H9 (cell line): ENCODE measurements around the gene PCDH17. TPM values are rescaled to one million over a fixed set of nuclear protein-coding genes. Genes with fewer than 3 reads are reported as not detected.

Source experiments
- DNase-seq: peaks from one replicate; pipeline ENCODE4 v3.0.0-alpha.2; 2017
- H2AFZ ChIP-seq: one replicate; pipeline ENCODE4 v1.6.1; 2013; ENCODE audit warnings: mild to moderate bottlenecking, low read length, control low read depth, moderate library complexity
- H2AK5ac ChIP-seq: 2 replicates; pipeline ENCODE4 v1.6.1; 2013; ENCODE audit warnings: low read length, control low read depth, mixed read lengths; ENCODE audit not compliant: insufficient read length
- H2BK120ac ChIP-seq: one replicate; pipeline ENCODE4 v1.6.1; 2013; ENCODE audit warnings: low read depth, mild to moderate bottlenecking, low read length, control low read depth, inconsistent platforms; ENCODE audit not compliant: poor library complexity, severe bottlenecking
- H2BK12ac ChIP-seq: 2 replicates; pipeline ENCODE4 v1.6.1; 2013; ENCODE audit warnings: low read length, control low read depth, mixed read lengths, low read depth; ENCODE audit not compliant: insufficient read length
- H2BK15ac ChIP-seq: 2 replicates; pipeline ENCODE4 v1.6.1; 2013; ENCODE audit warnings: low read depth, low read length, control low read depth
- H2BK20ac ChIP-seq: one replicate; pipeline ENCODE4 v1.6.1; 2013; ENCODE audit warnings: low read depth, mild to moderate bottlenecking, low read length, control low read depth, inconsistent platforms; ENCODE audit not compliant: poor library complexity, severe bottlenecking
- H2BK5ac ChIP-seq: 2 replicates; pipeline ENCODE4 v1.6.1; 2013; ENCODE audit warnings: low read length, control low read depth, mixed read lengths; ENCODE audit not compliant: insufficient read length
- H3K14ac ChIP-seq: 2 replicates; pipeline ENCODE4 v1.6.1; 2013; ENCODE audit warnings: low read length, control low read depth; ENCODE audit not compliant: insufficient read depth
- H3K18ac ChIP-seq: 2 replicates; pipeline ENCODE4 v1.6.1; 2013; ENCODE audit warnings: low read depth, mild to moderate bottlenecking, mixed read lengths, low read length, control low read depth; ENCODE audit not compliant: insufficient read length
- H3K23ac ChIP-seq: 2 replicates; pipeline ENCODE4 v1.6.1; 2013; ENCODE audit warnings: low read length, control low read depth, mixed read lengths, low read depth; ENCODE audit not compliant: insufficient read length
- H3K23me2 ChIP-seq: 2 replicates; pipeline ENCODE4 v1.6.1; 2013; ENCODE audit warnings: low read depth, mild to moderate bottlenecking, mixed read lengths, low read length, control low read depth; ENCODE audit not compliant: insufficient read length, poor library complexity, severe bottlenecking
- H3K27ac ChIP-seq: 2 replicates; pipeline ENCODE4 v1.5.1; 2013; ENCODE audit warnings: low read length, control low read depth, mixed read lengths, low read depth; ENCODE audit not compliant: insufficient read length
- H3K27me3 ChIP-seq: 2 replicates; pipeline ENCODE4 v1.6.1; 2013; ENCODE audit warnings: low read length, control low read depth, inconsistent platforms; ENCODE audit not compliant: insufficient read depth
- H3K4ac ChIP-seq: 2 replicates; pipeline ENCODE4 v1.6.1; 2013; ENCODE audit warnings: low read depth, mild to moderate bottlenecking, control low read depth, inconsistent platforms, low read length, moderate library complexity
- H3K4me1 ChIP-seq: 2 replicates; pipeline ENCODE4 v1.6.1; 2013; ENCODE audit warnings: low read length, control low read depth, inconsistent platforms; ENCODE audit not compliant: insufficient read depth
- H3K4me2 ChIP-seq: 2 replicates; pipeline ENCODE4 v1.6.1; 2013; ENCODE audit warnings: low read length, control low read depth, mixed read lengths; ENCODE audit not compliant: insufficient read length, insufficient read depth
- H3K56ac ChIP-seq: 2 replicates; pipeline ENCODE4 v1.6.1; 2013; ENCODE audit warnings: low read depth, mild to moderate bottlenecking, mixed read lengths, low read length, control low read depth; ENCODE audit not compliant: insufficient read length
- H3K79me1 ChIP-seq: 2 replicates; pipeline ENCODE4 v1.6.1; 2013; ENCODE audit warnings: low read depth, mild to moderate bottlenecking, moderate library complexity, low read length, control low read depth, inconsistent platforms; ENCODE audit not compliant: insufficient read depth, poor library complexity, severe bottlenecking
- H3K79me2 ChIP-seq: 2 replicates; pipeline ENCODE4 v1.6.1; 2013; ENCODE audit warnings: low read length, control low read depth, inconsistent platforms; ENCODE audit not compliant: insufficient read depth
- H3K9ac ChIP-seq: 2 replicates; pipeline ENCODE4 v1.6.1; 2013; ENCODE audit warnings: low read length, control low read depth, mixed read lengths; ENCODE audit not compliant: insufficient read length; ENCODE audit errors: extremely low read depth
- H3K9me3 ChIP-seq: one replicate; pipeline ENCODE4 v1.6.1; 2013; ENCODE audit warnings: low read depth, low read length, inconsistent platforms; ENCODE audit not compliant: control insufficient read depth
- H3T11ph ChIP-seq: one replicate; pipeline ENCODE4 v1.6.1; 2013; ENCODE audit warnings: mild to moderate bottlenecking, low read length, control low read depth, inconsistent platforms
- H4K20me1 ChIP-seq: one replicate; pipeline ENCODE4 v1.6.1; 2013; ENCODE audit not compliant: control insufficient read depth, insufficient read length, insufficient read depth
- H4K5ac ChIP-seq: 2 replicates; pipeline ENCODE4 v1.6.1; 2013; ENCODE audit warnings: low read depth, mild to moderate bottlenecking, mixed read lengths, low read length, control low read depth; ENCODE audit not compliant: insufficient read length
- H4K8ac ChIP-seq: replicated peaks from 2 replicates; pipeline ENCODE4 v1.6.1; 2013; ENCODE audit warnings: low read length, control low read depth, mixed read lengths, low read depth; ENCODE audit not compliant: insufficient read length
- H4K91ac ChIP-seq: 2 replicates; pipeline ENCODE4 v1.6.1; 2013; ENCODE audit warnings: low read depth, mild to moderate bottlenecking, moderate library complexity, mixed read lengths, low read length, control low read depth; ENCODE audit not compliant: insufficient read length
- H3K27ac Mint-ChIP-seq, 3 experiments: 2 replicates in 2 of 3; 3 replicates in 1 of 3; pipeline ENCODE4 v1.8.0; 2020 to 2021; ENCODE audit warnings: mixed read lengths in 3 of 3, mild to moderate bottlenecking in 1 of 3, moderate library complexity in 1 of 3
- H3K27me3 Mint-ChIP-seq: 2 replicates; pipeline ENCODE4 v1.8.0; 2021; ENCODE audit warnings: low read depth, mild to moderate bottlenecking, moderate library complexity, mixed read lengths
- H3K36me3 Mint-ChIP-seq, 3 experiments: 2 replicates in 2 of 3; 3 replicates in 1 of 3; pipeline ENCODE4 v1.8.0; 2020 to 2021; ENCODE audit warnings: low read depth in 3 of 3, mixed read lengths in 3 of 3; ENCODE audit not compliant: insufficient read depth in 1 of 3
- H3K4me1 Mint-ChIP-seq, 2 experiments: 2 replicates each; pipeline ENCODE4 v1.8.0; 2020; ENCODE audit warnings: mixed read lengths in 2 of 2
- H3K4me3 Mint-ChIP-seq, 2 experiments: 2 replicates in 1 of 2; 3 replicates in 1 of 2; pipeline ENCODE4 v1.8.0; 2020 to 2021; ENCODE audit warnings: mild to moderate bottlenecking in 2 of 2, mixed read lengths in 2 of 2, moderate library complexity in 1 of 2
- H3K9me3 Mint-ChIP-seq, 2 experiments: 2 replicates in 1 of 2; 3 replicates in 1 of 2; pipeline ENCODE4 v1.8.0; 2020; ENCODE audit warnings: mild to moderate bottlenecking in 2 of 2, mixed read lengths in 2 of 2, moderate library complexity in 1 of 2
- CTCF ChIP-seq: fragments of 200-600 bp; sonication (generic); conservative IDR thresholded peaks from 3 replicates; pipeline ENCODE4 v1.8.0; 2021; ENCODE audit warnings: antibody characterized with exemption, mild to moderate bottlenecking
- WGBS: extraction: QIAGEN DNeasy Blood & Tissue Kit; methylation state at CpG from one replicate; pipeline ENCODE4 v1.1.7; 2013; ENCODE audit warnings: missing lambda C conversion rate, low lambda C conversion rate, mixed read lengths; ENCODE audit not compliant: insufficient read length; ENCODE audit errors: extremely low coverage; 5-methylcytosine and 5-hydroxymethylcytosine counted together
- total RNA-seq: library from RNA; stranded (reverse); gene quantifications from 2 replicates; pipeline ENCODE4 v1.2.1, GENCODE V29; 2021

PCDH17 gene
- total RNA-seq, 1 experiment from 2014 or later = 0.52 TPM

GRCh38 chr13:57595775-57596174, 35.8 kb upstream of the PCDH17 start:
- H3K18ac ChIP-seq = no peak overlapping the region
- Mint-ChIP-seq H3K4me1 (no peaks in the 10 kb centered on the region; a peak in 1 of 4 replicates), H3K36me3 (peaks cover 0 to 6% (median 0%) of the 10 kb centered on the region in 3 experiments; a peak in 2 of 7 replicates), H3K9me3 (no peaks in the 10 kb centered on the region), H3K4me3 (no peak overlapping the region), H3K27me3 (no peaks in the 10 kb centered on the region), H3K27ac (no peak overlapping the region)
- H2BK15ac ChIP-seq = no peak overlapping the region
- H3K4ac ChIP-seq = no peak overlapping the region
- H3K27ac ChIP-seq = no peak overlapping the region
- H4K20me1 ChIP-seq = no peaks in the 10 kb centered on the region
- no peak overlapping the region for H3K56ac ChIP-seq
- H3K27me3 ChIP-seq = no peaks in the 10 kb centered on the region
- no peak overlapping the region for H4K91ac ChIP-seq
- H3K79me1 ChIP-seq = no peaks in the 10 kb centered on the region
- H3T11ph ChIP-seq = no peak overlapping the region
- no peak for TF ChIP-seq CTCF
- no peak for DNase-seq
- no peaks in the 10 kb centered on the region for H3K4me1 ChIP-seq
- H3K14ac ChIP-seq = no peak overlapping the region
- no peaks in the 10 kb centered on the region for H3K79me2 ChIP-seq
- no peak overlapping the region for H2BK5ac ChIP-seq
- H2BK120ac ChIP-seq = no peak overlapping the region
- no peak overlapping the region for H4K8ac ChIP-seq
- no peaks in the 10 kb centered on the region for H3K23me2 ChIP-seq
- no peak overlapping the region for H2BK12ac ChIP-seq
- H3K9ac ChIP-seq = no peak overlapping the region
- WGBS = no CpG with 5 or more reads among the region's 1 CpG
- H2AK5ac ChIP-seq = no peak overlapping the region
- no peak overlapping the region for H3K4me2 ChIP-seq
- H3K9me3 ChIP-seq = no peaks in the 10 kb centered on the region
- no peak overlapping the region for H2BK20ac ChIP-seq
- H4K5ac ChIP-seq = no peak overlapping the region
- no peak overlapping the region for H3K23ac ChIP-seq
- no peak overlapping the region for H2AFZ ChIP-seq
